Heart right ventricle (tissue), 16 donors: ENCODE results near the gene ACOXL. TPM values are rescaled to one million over a fixed set of nuclear protein-coding genes. Genes with fewer than 3 reads are reported as not detected.

Source experiments
- ATAC-seq, 8 donors: fragments of 200-7000 bp; cut with Tn5 transposase; one replicate each; pipeline ENCODE4 v1.9.1; 2020; ENCODE audit warnings: mild to moderate bottlenecking in 8 of 8, moderate library complexity in 8 of 8, moderate number of reproducible peaks in 1 of 8
- DNase-seq, 2 donors: peaks; one replicate each; pipeline ENCODE4 v3.0.0-alpha.2; 2020
- H3K27ac ChIP-seq, 10 donors: fragments of 200-600 bp; sonication (generic) in 2 of 10; one replicate each; pipeline versions ENCODE4 v1.5.0 to v1.8.0; 2020 to 2022; ENCODE audit warnings: mild to moderate bottlenecking in 3 of 10
- H3K27me3 ChIP-seq, 7 donors: fragments of 200-600 bp; one replicate each; pipeline ENCODE4 v1.8.0; 2021 to 2022; ENCODE audit warnings: mild to moderate bottlenecking in 2 of 7
- H3K36me3 ChIP-seq, 9 donors: fragments of 200-600 bp; sonication (generic) in 1 of 9; one replicate each; pipeline versions ENCODE4 v1.5.0 to v1.8.0; 2020 to 2022; ENCODE audit warnings: mild to moderate bottlenecking in 2 of 9
- H3K4me1 ChIP-seq, 9 donors: fragments of 200-600 bp; sonication (generic) in 1 of 9; one replicate each; pipeline versions ENCODE4 v1.5.0 to v1.8.0; 2020 to 2022; ENCODE audit warnings: mild to moderate bottlenecking in 4 of 9
- H3K4me3 ChIP-seq, 10 donors: fragments of 200-600 bp; sonication (generic) in 2 of 10; one replicate each; pipeline versions ENCODE4 v1.5.0 to v1.8.0; 2020 to 2022; ENCODE audit warnings: mild to moderate bottlenecking in 7 of 10, moderate library complexity in 2 of 10
- H3K9me3 ChIP-seq, 11 donors: fragments of 200-600 bp in 10 of 11; sonication (generic) in 2 of 11; one replicate each; pipeline versions ENCODE4 v1.5.0 to v1.8.0; 2013 to 2022; ENCODE audit warnings: mild to moderate bottlenecking in 2 of 11, control low read depth in 1 of 11, moderate library complexity in 1 of 11
- WGBS, 2 donors: extraction: QIAGEN DNeasy Blood & Tissue Kit; methylation state at CpG; one replicate each; pipeline ENCODE4 v1.1.7; 2013; ENCODE audit warnings: inconsistent platforms in 1 of 2; 5-methylcytosine and 5-hydroxymethylcytosine counted together
- intact Hi-C, 10 donors: fragments of 100-400 bp; cut with DNase I; formaldehyde crosslinking; loops; one replicate each; pipeline versions ENCODE4 v1.11.1 to v1.14.2; 2022
- polyA plus RNA-seq, 2 donors: library from polyadenylated mRNA; stranded (reverse); fragments of 200-250 nt; gene quantifications; one replicate each; pipeline ENCODE4 v1.2.3, GENCODE V29; 2013
- total RNA-seq, 10 donors: library from RNA; stranded (reverse); fragmentation: NEBNext Ultra II Directional in 3 of 10; extraction: Animal tissue kit (Norgen Biotek cat#: 25700) in 3 of 10; gene quantifications; one replicate each; pipeline versions ENCODE4 v1.2.1 to v1.2.4, GENCODE V29; 2021 to 2023
- TF ChIP-seq, protein P1 (sequence below), 9 donors: fragments of 200-600 bp; sonication (generic) in 2 of 9; IDR thresholded peaks; one replicate each; pipeline versions ENCODE4 v1.5.0 to v1.8.0; 2021 to 2022; ENCODE audit warnings: antibody characterized with exemption in 9 of 9, mild to moderate bottlenecking in 5 of 9, moderate library complexity in 1 of 9
- donor health status: Arrhythmogenic right ventricular cardiomyopathy.
- donor health status: ischemic (EF 13 %, LVEDD 7.1; RV severe dilation, severe dysfunction).
- donor health status: healthy with polysubstance abuse.
- donor health status: DM: no; HTN: yes; CAD: no.
- donor health status: DM: no; HTN: no; CAD: no.
- donor health status: ischemic (EF 25% LVEDD 6.9; RV normal size, moderate dysfunction).
- donor health status: ischemic (EF 25% LVEDD 5.7; RV mildly dilated, moderate dysfunction).
- donor health status: healthy.
- donor health status: DM: yes; HTN: yes; CAD: no.
- donor health status: Ischemic cardiomyopathy.
- donor health status: ischemic (EF 35%, LVEDD 5.7; RV mildly dilated, moderate dysfunction).
- donor health status: nonischemic (EF 11% LVEDD 7.7; RV severe dilation, severe dysfunction).
- donor health status: DM: yes; HTN: yes; CAD: no.
- donor health status: PGD.
- donor health status: ischemic (EF 29% LVEDD 5.4; RV normal size, mild dysfunction).
- donor health status: nonischemic (EF 23%, LVEDD 6.1; RV moderate dilation, normal function).

ACOXL gene
- total and polyA plus RNA-seq, 12 donors: not detected

DNA sequence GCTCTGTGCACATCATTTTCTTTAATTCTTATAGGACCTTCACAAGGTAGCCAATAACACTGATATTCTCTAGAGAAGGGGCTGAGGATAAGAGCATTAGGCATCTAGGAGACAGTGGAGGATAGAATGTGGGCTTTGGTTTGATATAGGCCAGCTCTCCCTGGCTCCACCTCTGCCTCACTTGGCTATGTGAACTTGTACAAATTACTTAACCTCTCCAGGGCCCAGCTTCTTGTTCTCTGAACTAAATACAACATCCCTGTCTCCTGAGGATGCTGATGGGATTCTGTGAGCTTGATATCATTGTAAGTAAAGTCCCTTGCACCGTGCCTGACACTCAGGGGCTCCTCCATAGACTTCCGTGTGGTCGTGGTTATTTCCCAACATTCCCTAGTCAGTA, 87.3 kb downstream of the ACOXL start:
- 85 to 88% methylated on average over 3 of the region's 3 CpGs for WGBS, 2 donors
- Histone ChIP-seq H3K27ac (no peak overlapping the region), H3K4me3 (no peak overlapping the region), H3K36me3 (no peaks in the 10 kb centered on the region), H3K9me3 (peaks cover 0 to 21% (median 16%) of the 10 kb centered on the region in 11 donors), H3K27me3 (peaks cover 0 to 5% (median 2%) of the 10 kb centered on the region in 7 donors), H3K4me1 (no peaks in the 10 kb centered on the region)
- ATAC-seq (no peak), DNase-seq (no peak)
- TF ChIP-seq, protein P1, sequence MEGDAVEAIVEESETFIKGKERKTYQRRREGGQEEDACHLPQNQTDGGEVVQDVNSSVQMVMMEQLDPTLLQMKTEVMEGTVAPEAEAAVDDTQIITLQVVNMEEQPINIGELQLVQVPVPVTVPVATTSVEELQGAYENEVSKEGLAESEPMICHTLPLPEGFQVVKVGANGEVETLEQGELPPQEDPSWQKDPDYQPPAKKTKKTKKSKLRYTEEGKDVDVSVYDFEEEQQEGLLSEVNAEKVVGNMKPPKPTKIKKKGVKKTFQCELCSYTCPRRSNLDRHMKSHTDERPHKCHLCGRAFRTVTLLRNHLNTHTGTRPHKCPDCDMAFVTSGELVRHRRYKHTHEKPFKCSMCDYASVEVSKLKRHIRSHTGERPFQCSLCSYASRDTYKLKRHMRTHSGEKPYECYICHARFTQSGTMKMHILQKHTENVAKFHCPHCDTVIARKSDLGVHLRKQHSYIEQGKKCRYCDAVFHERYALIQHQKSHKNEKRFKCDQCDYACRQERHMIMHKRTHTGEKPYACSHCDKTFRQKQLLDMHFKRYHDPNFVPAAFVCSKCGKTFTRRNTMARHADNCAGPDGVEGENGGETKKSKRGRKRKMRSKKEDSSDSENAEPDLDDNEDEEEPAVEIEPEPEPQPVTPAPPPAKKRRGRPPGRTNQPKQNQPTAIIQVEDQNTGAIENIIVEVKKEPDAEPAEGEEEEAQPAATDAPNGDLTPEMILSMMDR (IDR thresholded peaks at IDR 0.05): no peak
- intact Hi-C loops: loop anchor here in 5 of 10 donors (5.0 to 10.0 kb wide), 5 partner anchors 275 to 848 kb away; no protein-coding TSS in a partner anchor

DNA sequence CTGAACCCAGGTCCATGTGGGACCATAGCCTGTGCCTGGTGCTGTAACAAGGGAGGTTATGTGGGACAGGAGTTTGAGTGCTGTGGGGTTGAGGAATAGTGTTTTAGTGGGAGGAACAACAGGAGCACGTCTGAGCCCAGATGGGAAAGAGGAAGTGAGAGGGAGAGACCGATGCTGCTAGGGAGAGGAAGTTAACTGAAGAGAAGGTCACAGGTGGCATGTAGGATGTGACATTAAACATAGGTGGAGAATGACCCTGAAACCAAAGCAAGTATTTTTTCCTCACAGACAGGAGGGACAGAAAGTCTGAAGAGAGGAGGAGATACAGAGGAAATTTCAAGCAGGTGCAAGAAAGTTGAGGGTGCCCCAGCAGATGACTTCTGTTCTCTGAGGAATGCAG, 87.8 kb downstream of the ACOXL start:
- Histone ChIP-seq H3K27ac (no peak overlapping the region), H3K9me3 (peaks cover 0 to 26% (median 17%) of the 10 kb centered on the region in 11 donors), H3K27me3 (peaks cover 0 to 5% (median 2%) of the 10 kb centered on the region in 7 donors), H3K4me3 (no peak overlapping the region), H3K4me1 (no peaks in the 10 kb centered on the region), H3K36me3 (no peaks in the 10 kb centered on the region)
- DNase-seq (no peak), ATAC-seq (no peak)
- TF ChIP-seq, protein P1 (IDR thresholded peaks at IDR 0.05): no peak
- intact Hi-C loops: loop anchor here in 1 of 10 donors (10.0 kb wide), 1 partner anchor 275 kb away; no protein-coding TSS in a partner anchor
- WGBS, 2 donors: 43 to 64% methylated on average over 2 of the region's 2 CpGs

DNA sequence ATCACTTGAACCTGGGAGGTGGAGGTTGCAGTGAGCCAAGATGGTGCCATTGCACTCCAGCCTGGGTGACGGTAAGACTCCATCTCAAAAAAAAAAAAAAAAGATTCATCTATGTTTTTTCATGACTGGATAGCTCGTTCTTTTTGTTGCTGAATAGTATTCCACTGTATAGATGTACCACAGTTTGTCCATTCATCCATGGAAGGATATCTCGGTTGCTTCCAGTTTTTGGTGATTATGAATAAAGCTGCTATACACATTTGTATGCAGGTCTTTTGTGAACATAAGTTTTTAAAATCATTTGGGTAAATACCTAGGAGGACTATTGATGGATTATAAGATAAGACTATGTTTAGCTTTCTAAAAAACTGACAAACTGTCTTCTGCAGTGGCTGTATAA, 90.8 kb downstream of the ACOXL start:
- Histone ChIP-seq H3K4me3 (no peak overlapping the region), H3K27me3 (peaks cover 0 to 5% (median 2%) of the 10 kb centered on the region in 7 donors), H3K9me3 (peaks cover 0 to 27% (median 17%) of the 10 kb centered on the region in 11 donors), H3K4me1 (no peaks in the 10 kb centered on the region), H3K36me3 (no peaks in the 10 kb centered on the region), H3K27ac (no peak overlapping the region)
- intact Hi-C loops: loop anchor here in 1 of 10 donors (10.0 kb wide), 1 partner anchor 272 kb away; no protein-coding TSS in a partner anchor
- WGBS, 2 donors: 92 to 95% methylated on average over 3 of the region's 3 CpGs
- no peak for DNase-seq
- ATAC-seq: no peak
- TF ChIP-seq, protein P1 (IDR thresholded peaks at IDR 0.05): no peak

DNA sequence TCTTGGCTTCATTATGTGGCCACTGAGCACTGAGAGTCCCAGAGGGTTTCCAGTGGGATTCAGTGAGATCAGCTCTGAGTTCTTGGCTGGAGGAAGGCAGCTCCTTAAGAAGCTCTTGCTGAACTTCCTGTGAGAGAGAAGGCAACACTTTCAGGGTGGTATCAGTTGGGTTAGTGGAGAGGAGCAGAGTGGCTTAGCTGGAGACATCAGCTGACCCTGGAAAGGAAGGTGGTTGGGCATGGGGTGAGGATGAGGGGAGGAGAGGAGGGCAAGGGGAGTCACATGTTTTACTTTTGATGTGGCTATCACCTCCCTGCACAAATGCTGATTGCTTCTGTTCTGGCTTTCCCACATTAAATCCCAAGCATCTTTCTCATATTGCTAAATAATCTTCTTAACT, 95.1 kb downstream of the ACOXL start:
- intact Hi-C loops: loop anchor here in 1 of 10 donors (10.0 kb wide), 1 partner anchor 267 kb away; no protein-coding TSS in a partner anchor
- H3K4me1 ChIP-seq: no peaks in the 10 kb centered on the region
- DNase-seq (no peak), ATAC-seq (no peak)
- H3K4me3 ChIP-seq: no peak overlapping the region
- H3K27ac ChIP-seq: no peak overlapping the region
- H3K27me3 ChIP-seq: peaks cover 0 to 28% (median 7%) of the 10 kb centered on the region in 7 donors
- TF ChIP-seq, protein P1 (IDR thresholded peaks at IDR 0.05): no peak
- H3K9me3 ChIP-seq: peaks cover 0 to 27% (median 17%) of the 10 kb centered on the region in 11 donors
- H3K36me3 ChIP-seq: no peaks in the 10 kb centered on the region
